ENCODE results near the gene ADGRF5.

DNA sequence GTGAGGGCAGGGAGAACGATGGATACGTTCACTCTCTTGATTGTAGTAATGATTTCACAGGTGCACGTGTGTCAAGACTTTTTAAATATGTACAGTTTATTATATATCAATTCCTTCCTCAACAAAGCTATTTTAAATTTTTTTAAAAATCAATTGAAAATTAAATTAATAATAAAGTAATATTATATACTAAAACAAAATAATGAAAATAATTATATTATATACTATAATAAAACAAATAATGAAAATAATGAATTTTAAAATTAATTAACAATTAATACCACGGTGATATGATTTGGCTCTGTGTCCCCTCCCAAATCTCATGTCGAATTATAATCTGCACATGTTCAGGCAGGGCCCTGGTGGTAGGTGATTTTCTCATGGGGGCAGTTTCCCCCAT lies 42.7 kb downstream of the ADGRF5 start:
- TF ChIP-seq GATA2 (IDR thresholded peaks at IDR 0.05; ENCODE audit: low read depth, low read length) (no peak), GATA3 (IDR thresholded peaks at IDR 0.05; ENCODE audit: low read depth, low read length) (no peak)

All from SH-SY5Y (cell line).